HCT116 (cell line): Measurements from ENCODE around the gene PCNX1. TPM values are rescaled to one million over a fixed set of nuclear protein-coding genes. Genes with fewer than 3 reads are reported as not detected.
"Not testable (repeated sequence)": the region's sequence is repeated elsewhere in the genome, so short reads cannot be mapped to it uniquely, and the experiment has no call there.

Experiments used
- ATAC-seq: fragments of 200-7000 bp; cut with Tn5 transposase; 2 replicates; pipeline ENCODE4 v1.9.1; 2020; ENCODE audit warnings: mild to moderate bottlenecking, moderate library complexity
- BruUV-seq: library from RNA; stranded (reverse); fragments of 400-500 nt; replicated peaks from 2 replicates; lab custom pipeline; 2021; lab: Mats Ljungman, UMichigan
- CTCF ChIA-PET: fragments of 300-600 bp; sonication (Branson Sonifier 250); formaldehyde crosslinking; loops from one replicate; lab custom pipeline; 2021; ENCODE audit warnings: antibody characterized with exemption; lab: Charles Lee
- POLR2A ChIA-PET: fragments of 300-600, 350-600 bp; sonication (Branson Sonifier 250); formaldehyde crosslinking; loops from one replicate; lab custom pipeline; 2021; ENCODE audit warnings: antibody characterized with exemption; lab: Charles Lee
- RAD21 ChIA-PET, 2 experiments: fragments of 300-600 bp; sonication (Branson Sonifier 250); formaldehyde crosslinking; loops; one replicate each; lab custom pipeline; 2023; ENCODE audit warnings: low total read pairs in 2 of 2; ENCODE audit not compliant: uncharacterized antibody in 2 of 2, unreplicated experiment in 2 of 2, low non-redundant PET in 1 of 2; lab: Charles Lee
- DNase-seq: peaks from one replicate; pipeline ENCODE4 v3.0.0-alpha.2; 2010; ENCODE audit warnings: low read depth, low spot score
- H2AFZ ChIP-seq: fragments of 200-600 bp; shearing (Covaris generic), sonication (generic); 2 replicates; pipeline ENCODE4 v1.6.1; 2017; ENCODE audit warnings: low read depth, mixed run types, mixed read lengths, antibody characterized with exemption, low read length; ENCODE audit not compliant: poor library complexity, severe bottlenecking
- H3K27ac ChIP-seq: 2 replicates; pipeline ENCODE4 v1.5.1; 2012; ENCODE audit warnings: low read depth, low read length
- H3K27me3 ChIP-seq: fragments of 200-600 bp; sonication (generic); 2 replicates; pipeline ENCODE4 v1.6.1; 2016; ENCODE audit warnings: mixed run types, low read length, mixed read lengths; ENCODE audit not compliant: insufficient read depth
- H3K36me3 ChIP-seq, 2 experiments: fragments of 200-500 bp in 1 of 2; fragments of 200-600 bp in 1 of 2; sonication (Bioruptor generic) in 1 of 2; sonication (generic) in 1 of 2; 2 replicates each; pipeline versions ENCODE4 v1.5.1 to v1.6.1; 2014 to 2016; ENCODE audit warnings: low read length in 2 of 2, inconsistent platforms in 1 of 2, mixed read lengths in 1 of 2, mixed run types in 1 of 2; ENCODE audit not compliant: insufficient read depth in 2 of 2, control insufficient read depth in 1 of 2
- H3K4me1 ChIP-seq, 2 experiments: fragments of 200-600 bp in 1 of 2; sonication (generic) in 1 of 2; 2 replicates each; pipeline versions ENCODE4 v1.5.1 to v1.6.1; 2012 to 2017; ENCODE audit warnings: low read length in 2 of 2, inconsistent platforms in 1 of 2, mild to moderate bottlenecking in 1 of 2, mixed read lengths in 1 of 2, mixed run types in 1 of 2, moderate library complexity in 1 of 2; ENCODE audit not compliant: insufficient read depth in 2 of 2, control insufficient read depth in 1 of 2
- H3K4me2 ChIP-seq: fragments of 200-600 bp; sonication (generic); 2 replicates; pipeline ENCODE4 v1.6.1; 2017; ENCODE audit warnings: mixed run types, low read length, mixed read lengths
- H3K4me3 ChIP-seq, 2 experiments: fragments of 200-600 bp in 1 of 2; sonication (generic) in 1 of 2; replicated peaks in 1 of 2; 2 replicates each; pipeline ENCODE4 v1.5.1; 2011 to 2016; ENCODE audit warnings: low read length in 2 of 2, control low read depth in 1 of 2, low read depth in 1 of 2, mild to moderate bottlenecking in 1 of 2, mixed read lengths in 1 of 2, mixed run types in 1 of 2
- H3K79me2 ChIP-seq: fragments of 200-600 bp; sonication (generic); 2 replicates; pipeline ENCODE4 v1.6.1; 2017; ENCODE audit warnings: mild to moderate bottlenecking, mixed run types, low read length, moderate library complexity, mixed read lengths; ENCODE audit not compliant: insufficient read depth
- H3K9ac ChIP-seq: fragments of 200-600 bp; sonication (generic); 2 replicates; pipeline ENCODE4 v1.6.1; 2016; ENCODE audit warnings: low read length, mixed read lengths
- H3K9me2 ChIP-seq: fragments of 200-600 bp; sonication (generic), shearing (Covaris generic); 2 replicates; pipeline ENCODE4 v1.6.1; 2017; ENCODE audit warnings: mixed run types, mild to moderate bottlenecking, moderate library complexity; ENCODE audit not compliant: insufficient read depth
- H3K9me3 ChIP-seq, 2 experiments: fragments of 200-500 bp in 1 of 2; fragments of 200-600 bp in 1 of 2; sonication (Bioruptor generic) in 1 of 2; sonication (generic) in 1 of 2; 2 replicates each; pipeline ENCODE4 v1.6.1; 2014 to 2017; ENCODE audit warnings: low read length in 2 of 2, mixed read lengths in 2 of 2, inconsistent platforms in 1 of 2, low read depth in 1 of 2, mild to moderate bottlenecking in 1 of 2, mixed run types in 1 of 2, moderate library complexity in 1 of 2; ENCODE audit not compliant: control insufficient read depth in 1 of 2, insufficient read depth in 1 of 2
- H4K20me1 ChIP-seq: fragments of 200-600 bp; sonication (generic), shearing (Covaris generic); 2 replicates; pipeline ENCODE4 v1.6.1; 2017; ENCODE audit warnings: mixed run types, mild to moderate bottlenecking, moderate library complexity; ENCODE audit not compliant: insufficient read depth
- CBX3 ChIP-seq: IDR thresholded peaks from 2 replicates; pipeline ENCODE4 v1.6.1; 2012; ENCODE audit warnings: low read depth
- CEBPB ChIP-seq: IDR thresholded peaks from 2 replicates; pipeline ENCODE4 v1.6.1; 2012; ENCODE audit warnings: low read depth
- EGR1 ChIP-seq: IDR thresholded peaks from 2 replicates; pipeline ENCODE4 v1.6.1; 2012; ENCODE audit warnings: low read depth
- ELF1 ChIP-seq: IDR thresholded peaks from 2 replicates; pipeline ENCODE4 v1.6.1; 2012; ENCODE audit warnings: low read depth, borderline replicate concordance
- EZH2 ChIP-seq: fragments of 200-600 bp; sonication (generic); IDR thresholded peaks from 2 replicates; pipeline ENCODE4 v1.6.1; 2017; ENCODE audit warnings: antibody characterized with exemption, mixed run types
- EZH2phosphoT487 ChIP-seq: fragments of 200-600 bp; IDR thresholded peaks from 2 replicates; pipeline ENCODE4 v1.6.1; 2018; ENCODE audit warnings: antibody characterized with exemption, borderline replicate concordance
- FOSL1 ChIP-seq: IDR thresholded peaks from 2 replicates; pipeline ENCODE4 v1.6.1; 2012; ENCODE audit warnings: low read depth
- JUND ChIP-seq: IDR thresholded peaks from 2 replicates; pipeline ENCODE4 v1.6.1; 2012
- POLR2AphosphoS5 ChIP-seq: IDR thresholded peaks from 2 replicates; pipeline ENCODE4 v1.6.1; 2011; ENCODE audit warnings: mild to moderate bottlenecking, low read depth, low read length, moderate library complexity
- RAD21 ChIP-seq: IDR thresholded peaks from 2 replicates; pipeline ENCODE4 v1.6.1; 2012; ENCODE audit warnings: low read depth, mild to moderate bottlenecking
- SIN3A ChIP-seq: IDR thresholded peaks from 2 replicates; pipeline ENCODE4 v1.6.1; 2012; ENCODE audit warnings: low read depth
- SP1 ChIP-seq: IDR thresholded peaks from 2 replicates; pipeline ENCODE4 v1.6.1; 2012; ENCODE audit warnings: low read depth
- SRF ChIP-seq: IDR thresholded peaks from 2 replicates; pipeline ENCODE4 v1.6.1; 2012; ENCODE audit warnings: low read depth
- ZFX ChIP-seq: fragments of 450-650 bp; IDR thresholded peaks from 2 replicates; pipeline ENCODE4 v1.6.1; 2017
- intact Hi-C: fragments of 100-400 bp; cut with micrococcal nuclease; formaldehyde crosslinking; loops from 2 replicates; pipeline ENCODE4 v1.10.0; 2022
- total RNA-seq: library from RNA; stranded (reverse); gene quantifications from one replicate; pipeline ENCODE4 v1.2.1, GENCODE V29; 2021; ENCODE audit not compliant: unreplicated experiment
- TF ChIP-seq, protein P1 (sequence below): IDR thresholded peaks from 2 replicates; pipeline ENCODE4 v1.6.1; 2012
- TF ChIP-seq, protein P2 (sequence below): IDR thresholded peaks from 2 replicates; pipeline ENCODE4 v1.6.1; 2012
- TF ChIP-seq, protein P3 (sequence below): IDR thresholded peaks from 2 replicates; pipeline ENCODE4 v1.6.1; 2011; ENCODE audit warnings: mild to moderate bottlenecking, low read length, moderate library complexity; ENCODE audit not compliant: insufficient replicate concordance; ENCODE audit errors: extremely low read depth
- TF ChIP-seq, protein P4 (sequence below): IDR thresholded peaks from 2 replicates; pipeline ENCODE4 v1.6.1; 2012; ENCODE audit warnings: low read depth

Gene PCNX1
- total RNA-seq, 1 experiment from 2014 or later = 52.2 TPM

DNA sequence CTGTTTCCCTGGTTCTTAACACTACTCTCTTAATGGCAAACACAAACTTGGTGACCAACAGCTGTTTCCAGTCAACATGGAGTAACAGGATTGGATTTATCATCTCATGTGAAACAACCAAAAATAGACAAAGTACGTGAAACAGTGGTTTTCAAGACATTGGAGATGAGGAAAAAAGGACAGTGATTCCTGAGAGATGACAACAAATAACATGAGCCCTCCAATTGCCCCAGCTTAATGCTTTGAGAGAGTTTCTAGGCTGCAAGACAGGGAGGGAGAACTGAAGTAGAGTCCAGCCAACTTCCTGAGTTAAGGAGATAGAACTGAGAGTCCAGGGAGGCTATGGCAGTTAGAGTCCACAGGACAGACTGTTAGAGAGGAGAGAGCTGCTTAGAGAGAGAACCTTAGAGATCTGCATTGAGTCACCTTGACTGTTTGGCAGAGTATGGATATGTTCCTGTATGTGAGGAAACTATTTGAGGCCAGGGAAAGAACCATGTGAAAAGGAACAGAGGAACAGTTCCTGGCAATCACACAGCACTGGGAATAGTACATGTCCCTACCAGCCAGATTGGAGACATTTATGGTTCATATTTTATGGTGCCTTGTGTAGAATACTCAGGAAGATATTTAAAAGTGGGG, 106.4 kb downstream of the PCNX1 start:
- Histone ChIP-seq H3K9me2 (no peaks in the 10 kb centered on the region), H3K79me2 (no peaks in the 10 kb centered on the region), H3K36me3 (peaks cover 5 to 12% of the 10 kb centered on the region in 2 experiments), H3K4me1 (peaks cover 0 to 5% of the 10 kb centered on the region in 2 experiments; a peak in 1 of 4 replicates), H3K27ac (no peak overlapping the region), H3K4me2 (no peak overlapping the region), H2AFZ (no peak overlapping the region), H3K9ac (no peak overlapping the region), H3K9me3 (no peaks in the 10 kb centered on the region), H3K4me3 (no peak overlapping the region), H4K20me1 (no peaks in the 10 kb centered on the region), H3K27me3 (no peaks in the 10 kb centered on the region)
- intact Hi-C loops = no loop called here
- ATAC-seq (no peak), DNase-seq (no peak)
- ChIA-PET CTCF (no interaction called here), RAD21 (no interaction called here), POLR2A (no interaction called here)
- no TSS peak for BruUV-seq
- TF ChIP-seq, protein P1, sequence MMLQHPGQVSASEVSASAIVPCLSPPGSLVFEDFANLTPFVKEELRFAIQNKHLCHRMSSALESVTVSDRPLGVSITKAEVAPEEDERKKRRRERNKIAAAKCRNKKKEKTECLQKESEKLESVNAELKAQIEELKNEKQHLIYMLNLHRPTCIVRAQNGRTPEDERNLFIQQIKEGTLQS = no peak
- no peak for TF ChIP-seq SIN3A
- TF ChIP-seq POLR2AphosphoS5 = no peak
- TF ChIP-seq, protein P2, sequence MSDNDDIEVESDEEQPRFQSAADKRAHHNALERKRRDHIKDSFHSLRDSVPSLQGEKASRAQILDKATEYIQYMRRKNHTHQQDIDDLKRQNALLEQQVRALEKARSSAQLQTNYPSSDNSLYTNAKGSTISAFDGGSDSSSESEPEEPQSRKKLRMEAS = no peak
- TF ChIP-seq JUND = no peak
- no peak for TF ChIP-seq CBX3
- no peak for TF ChIP-seq CEBPB
- TF ChIP-seq ZFX = no peak
- no peak for TF ChIP-seq ELF1
- TF ChIP-seq, protein P3, sequence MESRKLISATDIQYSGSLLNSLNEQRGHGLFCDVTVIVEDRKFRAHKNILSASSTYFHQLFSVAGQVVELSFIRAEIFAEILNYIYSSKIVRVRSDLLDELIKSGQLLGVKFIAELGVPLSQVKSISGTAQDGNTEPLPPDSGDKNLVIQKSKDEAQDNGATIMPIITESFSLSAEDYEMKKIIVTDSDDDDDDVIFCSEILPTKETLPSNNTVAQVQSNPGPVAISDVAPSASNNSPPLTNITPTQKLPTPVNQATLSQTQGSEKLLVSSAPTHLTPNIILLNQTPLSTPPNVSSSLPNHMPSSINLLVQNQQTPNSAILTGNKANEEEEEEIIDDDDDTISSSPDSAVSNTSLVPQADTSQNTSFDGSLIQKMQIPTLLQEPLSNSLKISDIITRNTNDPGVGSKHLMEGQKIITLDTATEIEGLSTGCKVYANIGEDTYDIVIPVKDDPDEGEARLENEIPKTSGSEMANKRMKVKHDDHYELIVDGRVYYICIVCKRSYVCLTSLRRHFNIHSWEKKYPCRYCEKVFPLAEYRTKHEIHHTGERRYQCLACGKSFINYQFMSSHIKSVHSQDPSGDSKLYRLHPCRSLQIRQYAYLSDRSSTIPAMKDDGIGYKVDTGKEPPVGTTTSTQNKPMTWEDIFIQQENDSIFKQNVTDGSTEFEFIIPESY = no peak
- no peak for TF ChIP-seq SRF
- TF ChIP-seq EZH2 = no peak
- no peak for TF ChIP-seq SP1
- no peak for TF ChIP-seq EZH2phosphoT487
- no peak for TF ChIP-seq RAD21
- TF ChIP-seq, protein P4, sequence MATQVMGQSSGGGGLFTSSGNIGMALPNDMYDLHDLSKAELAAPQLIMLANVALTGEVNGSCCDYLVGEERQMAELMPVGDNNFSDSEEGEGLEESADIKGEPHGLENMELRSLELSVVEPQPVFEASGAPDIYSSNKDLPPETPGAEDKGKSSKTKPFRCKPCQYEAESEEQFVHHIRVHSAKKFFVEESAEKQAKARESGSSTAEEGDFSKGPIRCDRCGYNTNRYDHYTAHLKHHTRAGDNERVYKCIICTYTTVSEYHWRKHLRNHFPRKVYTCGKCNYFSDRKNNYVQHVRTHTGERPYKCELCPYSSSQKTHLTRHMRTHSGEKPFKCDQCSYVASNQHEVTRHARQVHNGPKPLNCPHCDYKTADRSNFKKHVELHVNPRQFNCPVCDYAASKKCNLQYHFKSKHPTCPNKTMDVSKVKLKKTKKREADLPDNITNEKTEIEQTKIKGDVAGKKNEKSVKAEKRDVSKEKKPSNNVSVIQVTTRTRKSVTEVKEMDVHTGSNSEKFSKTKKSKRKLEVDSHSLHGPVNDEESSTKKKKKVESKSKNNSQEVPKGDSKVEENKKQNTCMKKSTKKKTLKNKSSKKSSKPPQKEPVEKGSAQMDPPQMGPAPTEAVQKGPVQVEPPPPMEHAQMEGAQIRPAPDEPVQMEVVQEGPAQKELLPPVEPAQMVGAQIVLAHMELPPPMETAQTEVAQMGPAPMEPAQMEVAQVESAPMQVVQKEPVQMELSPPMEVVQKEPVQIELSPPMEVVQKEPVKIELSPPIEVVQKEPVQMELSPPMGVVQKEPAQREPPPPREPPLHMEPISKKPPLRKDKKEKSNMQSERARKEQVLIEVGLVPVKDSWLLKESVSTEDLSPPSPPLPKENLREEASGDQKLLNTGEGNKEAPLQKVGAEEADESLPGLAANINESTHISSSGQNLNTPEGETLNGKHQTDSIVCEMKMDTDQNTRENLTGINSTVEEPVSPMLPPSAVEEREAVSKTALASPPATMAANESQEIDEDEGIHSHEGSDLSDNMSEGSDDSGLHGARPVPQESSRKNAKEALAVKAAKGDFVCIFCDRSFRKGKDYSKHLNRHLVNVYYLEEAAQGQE = no peak
- TF ChIP-seq FOSL1 = no peak
- no peak for TF ChIP-seq EGR1
- TF ChIP-seq, all 23 proteins: peak for 0

DNA sequence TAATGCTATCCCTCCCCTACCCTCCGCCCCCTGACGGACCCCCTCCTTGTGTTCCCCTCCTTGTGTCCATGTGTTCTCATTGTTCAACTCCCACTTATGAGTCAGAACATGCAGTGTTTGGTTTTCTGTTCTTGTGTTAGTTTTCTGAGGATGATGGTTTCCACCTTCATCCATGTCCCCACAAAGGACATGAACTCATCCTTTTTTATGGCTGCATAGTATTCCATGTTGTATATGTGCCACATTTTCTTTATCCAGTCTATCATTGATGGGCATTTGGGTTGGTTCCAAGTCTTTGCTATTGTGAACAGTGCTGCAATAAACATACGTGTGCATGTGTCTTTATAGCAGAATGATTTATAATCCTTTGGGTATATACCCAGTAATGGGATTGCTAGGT, 112.7 kb downstream of the PCNX1 start:
- H3K4me1 ChIP-seq = peaks cover 27 to 29% of the 10 kb centered on the region in 2 experiments
- H3K9ac ChIP-seq, H2AFZ ChIP-seq, DNase-seq, H3K4me3 ChIP-seq, H3K36me3 ChIP-seq, RAD21 ChIA-PET, H3K27ac ChIP-seq, H3K4me2 ChIP-seq, ATAC-seq, intact Hi-C loops, POLR2A ChIA-PET, CTCF ChIA-PET, H3K27me3 ChIP-seq, BruUV-seq, H4K20me1 ChIP-seq, H3K79me2 ChIP-seq, H3K9me2 ChIP-seq, H3K9me3 ChIP-seq: not testable (repeated sequence)
